Suppressor macrophage treated with lipopolysaccharide for 4 hours (primary cell): ENCODE results near the gene CD3D.

ENCODE experiments used
- DNase-seq: peaks from one replicate; pipeline ENCODE4 v3.0.0-alpha.2; 2020

The CD3D gene

DNA sequence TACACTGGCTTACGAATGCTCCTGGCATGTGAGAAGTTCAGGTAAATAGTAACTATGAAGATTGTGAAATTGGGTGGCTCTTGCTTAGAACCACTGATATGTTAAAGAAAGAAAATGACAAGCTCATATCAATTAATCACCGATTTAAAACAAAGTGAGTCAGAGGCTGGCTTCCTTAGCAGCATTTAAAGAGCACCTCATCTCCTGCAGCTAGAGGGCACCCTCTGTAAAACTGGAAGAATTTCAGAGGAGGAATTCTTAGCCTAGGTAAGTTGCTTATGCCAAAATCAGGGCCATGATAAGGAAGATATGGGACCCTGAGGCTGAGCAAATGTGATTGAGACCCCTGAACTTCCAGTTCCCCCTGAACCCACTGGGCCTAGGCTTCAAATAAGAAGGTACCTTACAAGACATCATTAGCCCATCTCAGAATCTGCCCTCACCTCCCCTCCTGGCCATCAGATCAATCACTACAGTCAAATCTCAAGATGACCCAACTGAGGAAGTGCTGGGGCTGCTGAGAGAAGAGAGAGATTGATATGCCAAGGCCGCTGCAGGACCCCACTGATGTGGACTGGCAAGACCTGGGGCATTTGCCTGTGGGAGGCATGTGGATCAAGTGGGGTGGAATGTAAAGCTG lies 46.6 kb downstream of the CD3D start:
- DNase-seq: peak; percentile 48

DNA sequence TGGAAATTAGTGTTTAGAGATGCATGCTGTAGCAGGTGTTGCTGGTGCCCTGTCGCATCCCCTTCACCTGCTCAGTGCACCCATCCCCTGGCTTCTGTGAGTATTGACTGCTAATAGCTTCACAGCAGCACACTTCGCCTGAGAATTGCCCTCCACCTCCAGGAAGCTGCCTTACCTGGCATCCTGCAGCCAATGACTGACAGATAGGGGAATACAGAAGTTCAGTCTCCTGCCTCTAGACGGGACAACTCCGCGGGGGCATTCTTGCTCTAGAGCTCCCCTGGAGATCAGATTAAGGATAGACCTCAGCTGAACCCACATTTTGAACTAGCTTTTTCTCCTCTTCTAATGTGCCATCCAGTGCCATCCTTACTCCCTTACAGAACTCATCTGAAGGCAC lies 47.3 kb downstream of the CD3D start:
- DNase-seq: no peak

- DNase-seq: no peak
These were observed 48.5 kb downstream of the CD3D start for GRCh38 chr11:118294053-118294452.

DNA sequence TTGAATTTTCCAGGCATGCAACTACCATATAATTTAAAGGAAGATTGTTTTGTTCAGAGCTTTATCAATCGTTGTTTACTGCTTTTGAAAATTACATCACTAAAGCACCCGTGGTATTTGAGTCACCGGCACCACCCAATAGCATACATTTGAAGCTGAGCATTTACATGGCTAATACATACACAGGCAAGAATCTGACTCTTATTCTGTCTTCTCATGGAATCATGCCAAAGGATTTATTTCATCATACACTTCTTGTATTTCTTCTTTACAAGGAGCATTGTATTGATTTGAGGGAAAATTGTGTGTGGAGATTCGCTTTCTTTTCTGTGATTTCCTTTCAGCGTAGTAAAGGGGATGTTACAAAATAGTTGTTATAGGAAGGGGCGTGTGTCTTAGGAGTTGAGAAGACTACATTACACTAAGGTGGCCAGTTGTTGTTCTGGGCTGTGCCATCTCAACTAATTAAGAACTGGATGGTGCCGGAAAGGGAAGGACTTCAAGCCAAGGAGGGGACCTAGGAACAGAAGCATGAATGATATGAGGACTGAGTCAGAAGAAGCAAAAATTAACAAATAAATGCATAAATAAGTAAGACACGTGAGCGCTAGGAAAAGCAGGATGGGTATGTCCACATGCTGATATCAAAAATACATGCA lies 50.9 kb downstream of the CD3D start:
- DNase-seq: peak; percentile 91

DNA sequence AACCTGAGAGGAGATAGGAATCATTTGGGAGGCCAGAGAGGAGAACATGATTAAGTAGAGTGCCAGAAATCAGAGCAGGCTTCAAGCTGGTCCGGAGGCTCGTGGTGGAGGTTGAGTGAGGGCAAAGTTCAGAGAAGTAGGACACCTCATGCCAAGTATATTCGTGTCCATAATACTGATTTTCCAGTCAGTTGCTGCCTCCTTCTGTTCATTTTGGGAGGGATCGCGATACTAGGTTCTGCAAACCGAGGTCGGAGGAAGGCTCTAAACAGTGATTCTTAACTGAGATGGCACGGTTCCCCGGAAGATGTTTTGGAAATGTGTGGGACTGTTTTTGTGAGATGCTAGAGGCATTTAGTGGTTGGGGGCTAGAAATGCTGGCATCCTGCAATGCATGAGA lies 51.6 kb downstream of the CD3D start:
- DNase-seq: peak; percentile 65

DNA sequence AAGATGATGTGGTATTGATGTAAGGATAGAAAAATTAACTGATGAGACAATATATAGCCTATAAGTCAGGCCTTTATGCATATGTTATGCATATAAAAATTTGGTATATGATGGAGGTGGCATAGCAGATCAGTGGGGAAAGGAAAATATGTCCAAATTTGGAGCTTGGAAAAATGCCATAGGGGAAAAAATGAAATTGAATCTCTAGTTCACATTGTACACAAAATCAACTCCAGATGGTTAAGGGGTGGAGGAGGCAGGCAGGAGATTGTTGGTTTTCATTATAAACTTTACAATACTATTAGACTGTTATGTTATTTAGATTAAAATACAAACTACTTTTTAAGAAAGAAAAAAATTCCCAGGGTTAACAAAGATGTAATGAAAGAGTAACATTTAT lies 53.1 kb downstream of the CD3D start:
- no peak for DNase-seq
